Measurements from ENCODE around the gene AFF4.

Gene AFF4

DNA sequence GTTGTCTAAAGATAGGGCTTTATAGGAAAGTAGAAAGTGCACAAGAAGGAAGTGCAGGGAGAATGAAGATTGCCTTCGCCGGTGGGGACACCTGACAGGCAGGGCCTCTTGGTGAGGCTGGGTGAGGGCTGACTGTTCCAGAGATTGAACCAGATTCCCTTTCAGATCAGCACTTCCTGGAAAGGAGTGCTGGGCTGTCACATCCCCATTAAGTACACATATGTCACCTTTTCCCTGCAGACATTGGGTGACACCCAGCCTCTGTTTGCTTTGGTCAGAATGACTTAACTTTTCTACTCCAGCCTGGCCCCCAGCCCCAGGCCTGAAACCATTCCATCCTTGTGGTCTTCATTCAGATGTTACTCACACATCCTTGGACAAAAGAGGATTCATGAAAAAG lies 125.6 kb downstream of the AFF4 start:
- peak overlapping the region; percentile 98 for H3K27ac ChIP-seq

DNA sequence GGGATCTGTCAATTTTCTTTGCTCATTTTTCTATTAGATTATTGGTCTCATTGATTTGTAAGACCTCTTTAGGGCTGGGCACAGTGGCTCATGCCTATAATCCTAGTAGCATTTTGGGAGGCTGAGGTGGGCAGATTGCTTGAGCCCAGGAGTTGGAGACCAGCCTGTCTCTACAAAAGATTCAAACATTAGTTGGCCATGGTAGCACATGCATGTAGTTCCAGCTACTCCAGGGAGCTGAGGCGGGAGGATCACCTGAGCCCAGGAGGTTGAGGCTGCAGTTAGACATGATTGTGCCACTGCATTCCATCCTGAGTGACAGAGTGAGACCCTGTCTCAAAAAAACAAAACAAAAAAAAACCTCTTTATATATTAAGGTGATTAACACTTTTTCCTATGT lies 126.6 kb downstream of the AFF4 start:
- H3K27ac ChIP-seq, result peak overlapping the region; percentile 98
- TF ChIP-seq, protein P1, sequence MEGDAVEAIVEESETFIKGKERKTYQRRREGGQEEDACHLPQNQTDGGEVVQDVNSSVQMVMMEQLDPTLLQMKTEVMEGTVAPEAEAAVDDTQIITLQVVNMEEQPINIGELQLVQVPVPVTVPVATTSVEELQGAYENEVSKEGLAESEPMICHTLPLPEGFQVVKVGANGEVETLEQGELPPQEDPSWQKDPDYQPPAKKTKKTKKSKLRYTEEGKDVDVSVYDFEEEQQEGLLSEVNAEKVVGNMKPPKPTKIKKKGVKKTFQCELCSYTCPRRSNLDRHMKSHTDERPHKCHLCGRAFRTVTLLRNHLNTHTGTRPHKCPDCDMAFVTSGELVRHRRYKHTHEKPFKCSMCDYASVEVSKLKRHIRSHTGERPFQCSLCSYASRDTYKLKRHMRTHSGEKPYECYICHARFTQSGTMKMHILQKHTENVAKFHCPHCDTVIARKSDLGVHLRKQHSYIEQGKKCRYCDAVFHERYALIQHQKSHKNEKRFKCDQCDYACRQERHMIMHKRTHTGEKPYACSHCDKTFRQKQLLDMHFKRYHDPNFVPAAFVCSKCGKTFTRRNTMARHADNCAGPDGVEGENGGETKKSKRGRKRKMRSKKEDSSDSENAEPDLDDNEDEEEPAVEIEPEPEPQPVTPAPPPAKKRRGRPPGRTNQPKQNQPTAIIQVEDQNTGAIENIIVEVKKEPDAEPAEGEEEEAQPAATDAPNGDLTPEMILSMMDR (conservative IDR thresholded peaks at IDR 0.05), result no peak

More for the DNA sequence above, 125.6 kb downstream of the AFF4 start:
- TF ChIP-seq, protein P1 (conservative IDR thresholded peaks at IDR 0.05), result no peak

DNA sequence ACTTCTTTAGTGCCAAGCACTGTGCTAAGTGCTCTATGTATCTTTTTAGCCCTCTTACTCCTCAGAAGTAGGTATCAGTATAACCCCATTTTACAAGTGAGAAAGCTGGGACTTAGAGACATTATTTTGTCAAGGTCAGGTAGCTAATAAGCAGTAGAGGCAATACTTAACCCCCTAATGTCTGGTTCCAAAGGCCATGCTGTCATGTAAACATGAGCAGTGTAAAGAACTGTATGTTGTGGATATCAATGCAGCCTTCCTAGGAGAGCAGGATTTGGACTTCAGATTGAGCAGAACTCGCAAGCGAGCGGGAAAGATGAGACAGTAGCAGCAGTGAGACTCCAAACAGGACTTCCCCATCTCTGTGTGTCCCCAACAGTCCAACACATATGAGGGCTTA lies 129.4 kb downstream of the AFF4 start:
- no peak overlapping the region for H3K27ac ChIP-seq
- TF ChIP-seq, protein P1 (conservative IDR thresholded peaks at IDR 0.05), result no peak

DNA sequence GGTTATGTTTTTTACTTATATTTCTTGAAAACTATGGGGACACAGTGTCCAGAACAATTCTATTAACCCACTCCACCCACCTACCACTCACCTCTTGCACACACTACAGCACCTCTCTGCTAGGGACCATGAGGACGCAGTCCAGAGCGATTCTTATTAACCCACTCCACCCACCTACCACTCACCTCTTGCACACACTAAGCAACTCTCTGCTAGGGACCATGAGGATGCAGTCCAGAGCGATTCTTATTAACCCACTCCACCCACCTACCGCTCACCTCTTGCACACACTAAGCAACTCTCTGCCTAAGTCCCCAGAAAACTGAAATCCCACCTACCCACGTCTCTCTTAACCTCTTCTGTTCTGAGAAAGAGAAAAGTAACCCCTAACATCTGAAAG lies 130.8 kb downstream of the AFF4 start:
- TF ChIP-seq, protein P1 (conservative IDR thresholded peaks at IDR 0.05), result no peak
- H3K27ac ChIP-seq, result peak overlapping the region; percentile 93; the same call in 1 of the 2 replicates

DNA sequence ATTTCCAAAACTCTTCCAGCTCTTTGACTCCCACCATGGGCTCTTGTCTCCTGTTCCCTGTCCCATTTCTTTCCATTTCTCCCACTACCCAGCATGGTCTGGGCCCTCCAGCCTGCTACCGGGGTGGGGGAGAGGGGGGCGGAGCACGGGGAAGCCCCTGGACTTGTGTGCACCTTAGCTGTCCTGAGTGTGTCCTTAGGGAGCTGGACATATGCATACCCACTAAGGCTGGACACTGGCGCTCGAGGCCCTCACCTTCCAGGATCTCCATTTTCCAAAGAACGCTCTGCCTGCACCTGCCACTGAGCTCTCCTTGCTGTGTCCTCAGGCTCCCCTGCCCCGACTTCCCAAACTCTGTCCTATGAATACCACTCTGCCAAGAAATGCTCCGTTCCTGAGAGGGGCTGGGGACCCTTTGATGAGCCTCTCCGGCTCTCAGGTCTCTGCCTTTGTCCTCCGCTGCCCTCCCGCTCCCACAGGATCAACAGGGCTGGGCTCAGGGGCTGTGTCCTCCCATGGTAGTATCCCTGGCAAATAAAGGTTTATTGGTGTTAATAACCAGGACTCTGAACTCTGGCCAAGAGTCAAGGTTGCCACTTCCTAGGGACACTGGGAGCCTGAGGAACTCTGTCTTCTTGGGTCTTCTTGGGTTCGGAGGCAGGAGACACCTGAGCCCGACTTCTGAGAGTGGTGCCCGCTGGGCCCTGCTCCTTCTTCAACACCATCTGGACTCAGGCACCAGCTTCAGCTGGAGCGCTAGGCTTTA lies 132.2 kb downstream of the AFF4 start:
- H3K27ac ChIP-seq, result peak overlapping the region; percentile 93
- TF ChIP-seq, protein P1 (conservative IDR thresholded peaks at IDR 0.05), result no peak

DNA sequence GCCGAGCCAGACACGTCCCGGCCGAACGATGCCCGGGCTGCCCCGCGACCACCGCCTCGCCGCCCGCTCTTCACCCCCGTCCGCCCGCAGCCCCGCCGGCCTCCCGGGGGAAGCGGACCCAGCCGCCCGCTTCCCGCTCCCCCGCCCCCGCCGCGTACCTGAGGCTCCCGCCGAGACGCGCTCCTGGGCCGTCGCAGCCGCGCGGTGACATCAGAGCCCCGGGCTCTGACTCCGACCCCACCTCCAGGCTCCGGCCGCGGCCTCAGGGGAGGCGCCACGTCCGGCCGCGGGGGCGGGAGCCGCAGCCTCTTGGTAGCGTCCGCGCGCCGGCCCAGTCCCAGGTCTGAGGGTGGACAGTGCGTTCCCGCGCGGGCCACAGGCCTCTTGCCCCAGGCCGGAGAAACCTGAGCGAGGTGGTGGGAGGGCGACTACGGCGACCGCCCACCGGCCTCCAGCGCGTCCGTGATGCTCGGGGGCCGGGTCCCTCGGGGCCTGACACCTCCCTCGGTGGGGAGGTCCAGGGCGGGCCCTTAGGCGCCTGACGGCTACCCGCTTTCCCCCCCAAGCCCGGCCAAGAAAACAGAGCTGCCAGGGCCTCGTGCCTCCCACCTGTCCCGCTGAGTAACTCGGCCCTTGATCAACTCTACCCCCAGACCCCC lies 132.9 kb downstream of the AFF4 start, which contains the start of gene SHROOM1:
SHROOM1 (minus strand) TSS at position 212 of the 659 bp plus-strand sequence. CDS start 4,507 bp downstream, outside the sequence.
- H3K27ac ChIP-seq, result peak within 1 kb of the TSS; percentile 93
- TF ChIP-seq, protein P1 (conservative IDR thresholded peaks at IDR 0.05), result no peak

DNA sequence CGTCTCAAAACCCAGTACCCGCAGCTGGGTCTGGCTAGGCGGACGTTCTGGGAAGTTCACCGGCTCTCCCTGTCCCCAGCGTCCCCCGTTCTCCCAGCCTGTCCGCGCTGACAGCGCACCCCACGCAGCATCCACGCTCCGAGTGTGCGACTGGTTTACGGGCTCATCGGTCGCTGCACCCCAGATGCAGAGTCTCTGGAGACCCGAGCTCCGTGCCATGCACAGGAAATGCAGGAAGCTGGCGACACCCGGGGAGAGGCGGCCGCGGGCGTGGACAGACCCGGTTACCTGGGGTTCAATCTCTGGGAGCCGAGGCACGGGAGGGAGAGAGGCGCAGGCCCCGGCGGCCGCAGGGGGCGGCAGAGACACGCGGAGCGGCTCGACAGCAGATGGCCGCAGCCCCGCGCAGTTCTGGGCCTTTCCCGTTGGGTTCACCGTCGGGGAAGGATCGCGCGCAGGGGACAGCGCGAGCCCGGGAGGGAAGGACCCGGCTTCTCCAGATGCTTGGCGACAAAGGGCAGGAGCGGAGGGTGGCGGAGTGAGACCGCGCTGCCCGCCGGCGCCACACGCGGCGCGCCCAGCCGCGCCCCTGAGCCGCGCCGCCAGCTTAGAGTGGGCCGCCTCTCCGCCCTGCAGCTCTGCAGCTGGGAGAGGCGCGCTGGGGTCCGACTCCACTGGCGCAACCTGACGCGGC lies 133.5 kb downstream of the AFF4 start:
- H3K27ac ChIP-seq, result peak overlapping the region; percentile 93

More for the DNA sequence above, 133.5 kb downstream of the AFF4 start:
- TF ChIP-seq, protein P1 (conservative IDR thresholded peaks at IDR 0.05), result peak; percentile 92
